IMR-90 (cell line): ENCODE data around the gene SYNM. TPM values are rescaled to one million over a fixed set of nuclear protein-coding genes. Genes with fewer than 3 reads are reported as not detected.

Experiments
- ATAC-seq: fragments of 200-7000 bp; cut with Tn5 transposase; 2 replicates; pipeline ENCODE4 v1.9.1; 2020; ENCODE audit warnings: low read depth, mild to moderate bottlenecking, moderate library complexity
- BruUV-seq: library from RNA; stranded (reverse); fragments of 400-500 nt; replicated peaks from 2 replicates; lab custom pipeline; 2021; lab: Mats Ljungman, UMichigan
- CTCF ChIA-PET: fragments of 300-600 bp; formaldehyde crosslinking; extraction: SDS; loops from one replicate; lab custom pipeline; 2021; ENCODE audit warnings: antibody characterized with exemption; lab: Yijun Ruan, JAX
- POLR2A ChIA-PET: fragments of 300-600 bp; sonication (Branson Sonifier 250); formaldehyde crosslinking; loops from one replicate; lab custom pipeline; 2022; ENCODE audit warnings: antibody characterized with exemption; ENCODE audit not compliant: unreplicated experiment; lab: Charles Lee
- DNase-seq: peaks from one replicate; pipeline ENCODE4 v3.0.0; 2013
- H2AFZ ChIP-seq: replicated peaks from 2 replicates; pipeline ENCODE3; 2013; ENCODE audit warnings: low read length, mild to moderate bottlenecking; ENCODE audit not compliant: poor library complexity
- H2AK5ac ChIP-seq: 2 replicates; pipeline ENCODE4 v1.6.1; 2013; ENCODE audit warnings: low read depth, low read length, inconsistent platforms
- H2AK9ac ChIP-seq: replicated peaks from 2 replicates; pipeline ENCODE3; 2013; ENCODE audit warnings: mild to moderate bottlenecking, low read depth, low read length, moderate library complexity; ENCODE audit not compliant: poor library complexity
- H2BK120ac ChIP-seq: 2 replicates; pipeline ENCODE4 v1.6.1; 2013; ENCODE audit warnings: low read depth, low read length, inconsistent platforms
- H2BK15ac ChIP-seq: 3 replicates; pipeline ENCODE4 v1.6.1; 2013; ENCODE audit warnings: low read depth, low read length, inconsistent platforms
- H2BK20ac ChIP-seq: 2 replicates; pipeline ENCODE4 v1.6.1; 2013; ENCODE audit warnings: low read depth, mild to moderate bottlenecking, inconsistent platforms, low read length, moderate library complexity
- H2BK5ac ChIP-seq: 2 replicates; pipeline ENCODE4 v1.6.1; 2013; ENCODE audit warnings: mild to moderate bottlenecking, low read depth, low read length, inconsistent platforms; ENCODE audit not compliant: poor library complexity, severe bottlenecking
- H3K14ac ChIP-seq: replicated peaks from 2 replicates; pipeline ENCODE4 v1.6.1; 2013; ENCODE audit warnings: low read depth, low read length, inconsistent platforms
- H3K18ac ChIP-seq: 2 replicates; pipeline ENCODE4 v1.6.1; 2013; ENCODE audit warnings: low read depth, low read length, control low read depth
- H3K23ac ChIP-seq: 2 replicates; pipeline ENCODE4 v1.6.1; 2013; ENCODE audit warnings: low read depth, low read length, inconsistent platforms
- H3K27ac ChIP-seq: 2 replicates; pipeline ENCODE4 v1.5.1; 2013; ENCODE audit warnings: mild to moderate bottlenecking, control low read depth, low read length; ENCODE audit not compliant: insufficient read depth
- H3K27me3 ChIP-seq: 2 replicates; pipeline ENCODE4 v1.6.1; 2013; ENCODE audit warnings: low read length; ENCODE audit not compliant: control insufficient read depth, insufficient read depth
- H3K36me3 ChIP-seq: 2 replicates; pipeline ENCODE4 v1.6.1; 2013; ENCODE audit warnings: low read length, mixed read lengths; ENCODE audit not compliant: control insufficient read depth, insufficient read depth
- H3K4ac ChIP-seq: 2 replicates; pipeline ENCODE4 v1.6.1; 2013; ENCODE audit warnings: low read depth, low read length, inconsistent platforms
- H3K4me1 ChIP-seq: 2 replicates; pipeline ENCODE4 v1.6.1; 2013; ENCODE audit warnings: low read length, mixed read lengths; ENCODE audit not compliant: control insufficient read depth, insufficient read depth
- H3K4me2 ChIP-seq: 2 replicates; pipeline ENCODE4 v1.6.1; 2013; ENCODE audit warnings: low read depth, mild to moderate bottlenecking, control low read depth, low read length, moderate library complexity
- H3K4me3 ChIP-seq: 2 replicates; pipeline ENCODE4 v1.5.1; 2013; ENCODE audit warnings: low read depth, mild to moderate bottlenecking, control low read depth, low read length, moderate library complexity; ENCODE audit not compliant: insufficient read depth
- H3K56ac ChIP-seq: 2 replicates; pipeline ENCODE4 v1.6.1; 2013; ENCODE audit warnings: low read length, inconsistent platforms; ENCODE audit not compliant: insufficient read depth; ENCODE audit errors: extremely low read depth
- H3K79me1 ChIP-seq, 2 experiments: 2 replicates each; pipeline ENCODE4 v1.6.1; 2013; ENCODE audit warnings: low read length in 2 of 2, inconsistent platforms in 1 of 2, low read depth in 1 of 2
- H3K9ac ChIP-seq: 2 replicates; pipeline ENCODE4 v1.6.1; 2013; ENCODE audit warnings: low read depth, low read length, control low read depth
- H3K9me1 ChIP-seq: 2 replicates; pipeline ENCODE4 v1.6.1; 2013; ENCODE audit warnings: low read length, inconsistent platforms; ENCODE audit not compliant: insufficient read depth
- H3K9me3 ChIP-seq: 2 replicates; pipeline ENCODE4 v1.6.1; 2013; ENCODE audit warnings: low read length; ENCODE audit not compliant: control insufficient read depth, insufficient read depth
- H4K20me1 ChIP-seq: 2 replicates; pipeline ENCODE4 v1.6.1; 2013; ENCODE audit warnings: low read length, inconsistent platforms; ENCODE audit not compliant: insufficient read depth
- H4K5ac ChIP-seq: 2 replicates; pipeline ENCODE4 v1.6.1; 2013; ENCODE audit warnings: mild to moderate bottlenecking, low read depth, low read length, control low read depth
- H4K8ac ChIP-seq, 2 experiments: 2 replicates each; pipeline ENCODE4 v1.6.1; 2013; ENCODE audit warnings: low read depth in 2 of 2, low read length in 2 of 2, control low read depth in 1 of 2, inconsistent platforms in 1 of 2
- H4K91ac ChIP-seq: 2 replicates; pipeline ENCODE4 v1.6.1; 2013; ENCODE audit warnings: low read depth, low read length, inconsistent platforms; ENCODE audit not compliant: insufficient read depth
- ELK1 ChIP-seq: fragments of 150-350 bp; IDR thresholded peaks from 2 replicates; pipeline ENCODE4 v1.6.1; 2016; ENCODE audit warnings: low read depth, mild to moderate bottlenecking, low read length, moderate library complexity, borderline replicate concordance
- RAD21 ChIP-seq: IDR thresholded peaks from 2 replicates; pipeline ENCODE4 v1.6.1; 2012; ENCODE audit warnings: low read length, improper control_type of control experiment
- WGBS, 2 experiments: methylation state at CpG; one replicate each; pipeline versions ENCODE4 v1.1.5 to v1.1.7; 2013; ENCODE audit warnings: missing lambda C conversion rate in 2 of 2; ENCODE audit not compliant: insufficient read length in 1 of 2; ENCODE audit errors: extremely low coverage in 2 of 2; 5-methylcytosine and 5-hydroxymethylcytosine counted together
- dilution Hi-C: fragments of 300-500 bp; cut with HindIII; formaldehyde crosslinking; loops from one replicate; pipeline ENCODE4 v1.14.3; 2018; ENCODE audit warnings: low sequenced_read_pairs; ENCODE audit not compliant: unreplicated experiment
- in situ Hi-C: fragments of 300-500 bp; cut with MboI; formaldehyde crosslinking; loops from 3 replicates; pipeline ENCODE4 v1.14.3; 2019; ENCODE audit warnings: low sequenced_read_pairs, inconsistent platforms, mixed read lengths
- intact Hi-C: fragments of 100-400 bp; cut with micrococcal nuclease; formaldehyde crosslinking; loops from 2 replicates; pipeline ENCODE4 v1.10.0; 2022
- polyA plus RNA-seq, 3 experiments: library from polyadenylated mRNA; depleted of rRNA; stranded (reverse); fragments of >200 nt; gene quantifications; 2 replicates each; pipeline ENCODE4 v1.2.3, GENCODE V29; 2012; ENCODE audit warnings: low replicate concordance in 1 of 3
- total RNA-seq: library from RNA; depleted of rRNA; stranded (reverse); fragments of >200 nt; gene quantifications from 2 replicates; pipeline ENCODE4 v1.2.3, GENCODE V29; 2012

SYNM gene
- total and polyA plus RNA-seq, 2 of the 4 experiments (the other 2 are of a cell fraction) = 2.1 to 3.4 TPM

- Histone ChIP-seq H3K36me3 (peaks cover 5% of the 10 kb centered on the region), H2BK20ac (no peak overlapping the region), H3K56ac (no peak overlapping the region), H3K4me1 (peaks cover 4% of the 10 kb centered on the region), H4K5ac (no peak overlapping the region), H3K14ac (no peak overlapping the region), H3K4me3 (no peak overlapping the region), H3K4ac (no peak overlapping the region), H4K20me1 (no peaks in the 10 kb centered on the region), H3K4me2 (no peak overlapping the region), H3K27ac (no peak overlapping the region), H3K18ac (no peak overlapping the region), H4K91ac (no peak overlapping the region), H3K9me3 (no peaks in the 10 kb centered on the region), H2BK120ac (no peak overlapping the region), H3K9ac (no peak overlapping the region), H4K8ac (no peak overlapping the region), H3K27me3 (no peaks in the 10 kb centered on the region), H2BK15ac (no peak overlapping the region), H3K23ac (no peak overlapping the region), H2AFZ (no peak overlapping the region), H3K9me1 (peaks cover 11% of the 10 kb centered on the region), H2AK5ac (no peak overlapping the region), H2AK9ac (no peak overlapping the region), H2BK5ac (no peak overlapping the region), H3K79me1 (peaks cover 0 to 3% of the 10 kb centered on the region in 2 experiments; a peak in 1 of 4 replicates)
- ChIA-PET CTCF (interaction anchor here (0.7 kb wide), 1 partner anchor 40 kb away, joined by 3 read pairs; no protein-coding TSS in a partner anchor), POLR2A (no interaction called here)
- intact Hi-C loops (no loop called here), dilution Hi-C loops (no loop called here), in situ Hi-C loops (no loop called here)
- DNase-seq (no peak), ATAC-seq (no peak; the same call in 1 of the 2 replicates)
- BruUV-seq = no TSS peak
- TF ChIP-seq RAD21 (no peak), ELK1 (no peak)
- no CpG with 5 or more reads among the region's 4 CpGs for WGBS, 2 experiments
These were observed 76.7 kb downstream of the SYNM start for GRCh38 chr15:99181545-99181971.
